Uterus (tissue), 4 donors: ENCODE results near the gene CMTR2. TPM values are rescaled to one million over a fixed set of nuclear protein-coding genes. Genes with fewer than 3 reads are reported as not detected.

Source experiments
- DNase-seq, 2 donors: peaks; one replicate each; pipeline ENCODE4 v3.0.0-alpha.2; 2019 to 2020
- H3K27ac ChIP-seq, 2 donors: fragments of 200-600 bp; sonication (generic); 1 replicate in 1 of 2; 2 replicates in 1 of 2; pipeline ENCODE4 v1.5.1; 2016 to 2018
- H3K27me3 ChIP-seq, 2 donors: fragments of 200-600 bp; sonication (generic); one replicate each; pipeline ENCODE4 v1.5.1; 2018 to 2019; ENCODE audit warnings: control low read depth in 1 of 2
- H3K36me3 ChIP-seq, 2 donors: fragments of 200-600 bp; sonication (generic); one replicate each; pipeline ENCODE4 v1.5.1; 2019; ENCODE audit warnings: control low read depth in 1 of 2
- H3K4me1 ChIP-seq, 2 donors: fragments of 200-600 bp; sonication (generic); one replicate each; pipeline ENCODE4 v1.5.1; 2018 to 2019; ENCODE audit warnings: control low read depth in 1 of 2
- H3K4me3 ChIP-seq, 2 donors: fragments of 200-600 bp; sonication (generic); 1 replicate in 1 of 2; 2 replicates in 1 of 2; pipeline ENCODE4 v1.5.1; 2018 to 2019; ENCODE audit warnings: mild to moderate bottlenecking in 1 of 2
- H3K9me3 ChIP-seq, 2 donors: fragments of 200-600 bp; sonication (generic); one replicate each; pipeline ENCODE4 v1.5.1; 2019; ENCODE audit warnings: control low read depth in 1 of 2
- POLR2A ChIP-seq, 2 donors: fragments of 450-650 bp; IDR thresholded peaks; one replicate each; pipeline ENCODE4 v1.6.1; 2016; ENCODE audit warnings: antibody characterized with exemption in 2 of 2, mild to moderate bottlenecking in 1 of 2, moderate library complexity in 1 of 2
- intact Hi-C: fragments of 100-400 bp; cut with DNase I; formaldehyde crosslinking; loops from one replicate; pipeline ENCODE4 v1.15.1; 2023; ENCODE audit warnings: low total_unique reads
- total RNA-seq, 4 donors: library from RNA; depleted of rRNA in 3 of 4; stranded (reverse); fragments of >200 nt in 3 of 4; gene quantifications; one replicate each; pipeline versions ENCODE4 v1.1.0 to v1.2.4, GENCODE V29; 2014 to 2023
- TF ChIP-seq, protein P1 (sequence below), 4 experiments: fragments of 200-600 bp in 2 of 4; fragments of 450-650 bp in 2 of 4; sonication (generic) in 2 of 4; IDR thresholded peaks; one replicate each; pipeline ENCODE4 v1.5.1; 2016 to 2019; ENCODE audit warnings: antibody characterized with exemption in 4 of 4, mild to moderate bottlenecking in 2 of 4, moderate library complexity in 1 of 4
- donor health status: DM: yes; HTN: yes; CAD: no.

Gene CMTR2, protein sequence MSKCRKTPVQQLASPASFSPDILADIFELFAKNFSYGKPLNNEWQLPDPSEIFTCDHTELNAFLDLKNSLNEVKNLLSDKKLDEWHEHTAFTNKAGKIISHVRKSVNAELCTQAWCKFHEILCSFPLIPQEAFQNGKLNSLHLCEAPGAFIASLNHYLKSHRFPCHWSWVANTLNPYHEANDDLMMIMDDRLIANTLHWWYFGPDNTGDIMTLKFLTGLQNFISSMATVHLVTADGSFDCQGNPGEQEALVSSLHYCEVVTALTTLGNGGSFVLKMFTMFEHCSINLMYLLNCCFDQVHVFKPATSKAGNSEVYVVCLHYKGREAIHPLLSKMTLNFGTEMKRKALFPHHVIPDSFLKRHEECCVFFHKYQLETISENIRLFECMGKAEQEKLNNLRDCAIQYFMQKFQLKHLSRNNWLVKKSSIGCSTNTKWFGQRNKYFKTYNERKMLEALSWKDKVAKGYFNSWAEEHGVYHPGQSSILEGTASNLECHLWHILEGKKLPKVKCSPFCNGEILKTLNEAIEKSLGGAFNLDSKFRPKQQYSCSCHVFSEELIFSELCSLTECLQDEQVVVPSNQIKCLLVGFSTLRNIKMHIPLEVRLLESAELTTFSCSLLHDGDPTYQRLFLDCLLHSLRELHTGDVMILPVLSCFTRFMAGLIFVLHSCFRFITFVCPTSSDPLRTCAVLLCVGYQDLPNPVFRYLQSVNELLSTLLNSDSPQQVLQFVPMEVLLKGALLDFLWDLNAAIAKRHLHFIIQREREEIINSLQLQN
- total RNA-seq, result 10 to 100 TPM; 12.0 to 79.6 (median 14.0) TPM

DNA sequence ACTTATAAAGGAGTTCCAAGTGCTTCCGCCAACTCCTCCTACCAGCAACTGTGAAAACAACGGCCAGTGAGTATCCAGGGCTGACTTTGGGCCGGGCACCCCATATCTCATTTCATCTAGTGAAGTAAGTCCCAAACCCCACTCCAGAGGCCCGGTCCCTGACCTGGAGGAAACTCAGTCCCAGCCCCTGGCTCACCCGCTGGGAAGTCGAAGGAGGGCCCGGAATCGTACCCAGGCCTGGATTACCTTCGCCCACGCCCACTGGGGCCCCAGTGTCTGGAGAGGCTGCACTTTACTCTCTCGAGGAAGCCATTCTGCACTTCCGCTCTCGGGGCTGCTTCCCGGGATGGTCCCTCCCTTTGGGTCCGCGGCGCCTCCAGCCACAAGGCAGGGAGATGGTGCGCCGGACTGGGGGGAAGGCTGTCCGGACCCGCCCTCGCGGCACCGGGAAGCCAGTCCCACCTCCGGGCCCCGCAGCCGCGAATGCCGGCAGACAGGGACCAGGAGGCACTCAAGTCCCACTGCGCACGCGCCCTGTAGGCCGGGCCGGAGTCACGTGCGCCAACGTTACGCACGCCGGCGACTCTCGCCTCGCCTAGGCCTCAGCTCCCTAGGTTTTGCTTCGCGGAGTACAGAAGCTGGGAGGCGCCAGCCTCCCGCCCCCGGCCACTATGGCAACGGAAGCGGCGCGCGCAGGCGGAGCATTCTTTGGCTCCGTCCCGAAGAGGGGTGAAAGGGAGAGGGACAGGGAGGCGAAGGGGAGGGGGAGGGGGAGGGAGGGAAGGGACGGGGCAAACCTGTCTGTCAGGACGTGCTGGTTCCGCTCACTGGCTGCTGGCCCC lies at the start of gene CMTR2:
CMTR2 (minus strand) TSS at position 513 of the 842 bp plus-strand sequence. CDS start 3,482 bp downstream, outside the sequence.
- H3K27me3 ChIP-seq, result no peaks in the 10 kb centered on the region
- TF ChIP-seq, protein P1, sequence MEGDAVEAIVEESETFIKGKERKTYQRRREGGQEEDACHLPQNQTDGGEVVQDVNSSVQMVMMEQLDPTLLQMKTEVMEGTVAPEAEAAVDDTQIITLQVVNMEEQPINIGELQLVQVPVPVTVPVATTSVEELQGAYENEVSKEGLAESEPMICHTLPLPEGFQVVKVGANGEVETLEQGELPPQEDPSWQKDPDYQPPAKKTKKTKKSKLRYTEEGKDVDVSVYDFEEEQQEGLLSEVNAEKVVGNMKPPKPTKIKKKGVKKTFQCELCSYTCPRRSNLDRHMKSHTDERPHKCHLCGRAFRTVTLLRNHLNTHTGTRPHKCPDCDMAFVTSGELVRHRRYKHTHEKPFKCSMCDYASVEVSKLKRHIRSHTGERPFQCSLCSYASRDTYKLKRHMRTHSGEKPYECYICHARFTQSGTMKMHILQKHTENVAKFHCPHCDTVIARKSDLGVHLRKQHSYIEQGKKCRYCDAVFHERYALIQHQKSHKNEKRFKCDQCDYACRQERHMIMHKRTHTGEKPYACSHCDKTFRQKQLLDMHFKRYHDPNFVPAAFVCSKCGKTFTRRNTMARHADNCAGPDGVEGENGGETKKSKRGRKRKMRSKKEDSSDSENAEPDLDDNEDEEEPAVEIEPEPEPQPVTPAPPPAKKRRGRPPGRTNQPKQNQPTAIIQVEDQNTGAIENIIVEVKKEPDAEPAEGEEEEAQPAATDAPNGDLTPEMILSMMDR (IDR thresholded peaks at IDR 0.05), result peak in 3 of 4 experiments; percentile 10 to 29 (median 16)
- TF ChIP-seq POLR2A (IDR thresholded peaks at IDR 0.05), result peak in 1 of 2 donors; percentile 84
- no peaks in the 10 kb centered on the region for H3K36me3 ChIP-seq
- H3K9me3 ChIP-seq, result no peaks in the 10 kb centered on the region
- DNase-seq, result peak; percentile 92 to 93
- no peaks in the 10 kb centered on the region for H3K4me1 ChIP-seq
- peak within 1 kb of the TSS; percentile 76 to 89 for H3K27ac ChIP-seq
- intact Hi-C loops, result no loop called here
- H3K4me3 ChIP-seq, result peak within 1 kb of the TSS; percentile 70 to 78

DNA sequence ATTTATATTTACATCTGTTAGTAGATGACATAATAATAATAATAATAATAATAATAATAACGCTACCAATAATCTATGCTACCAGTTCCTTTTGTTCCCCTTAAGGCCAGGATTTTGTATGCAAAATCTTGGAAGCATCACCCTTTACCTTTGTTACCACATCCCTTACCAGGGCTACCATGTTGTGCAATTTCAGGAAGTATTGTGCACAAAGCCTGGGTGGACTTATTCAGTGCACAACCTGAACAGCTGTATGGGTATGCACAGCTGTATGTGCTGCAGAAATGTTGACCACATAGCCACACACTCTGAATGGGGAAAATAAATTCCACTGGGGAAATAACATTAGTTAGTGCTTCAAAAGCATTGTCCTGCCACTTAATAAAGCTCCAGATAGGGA lies 49.4 kb upstream of the CMTR2 start:
- Histone ChIP-seq H3K27me3 (no peaks in the 10 kb centered on the region), H3K36me3 (no peaks in the 10 kb centered on the region), H3K9me3 (no peaks in the 10 kb centered on the region), H3K4me3 (no peak overlapping the region), H3K27ac (no peak overlapping the region), H3K4me1 (no peaks in the 10 kb centered on the region)
- no peak for TF ChIP-seq POLR2A (IDR thresholded peaks at IDR 0.05)
- TF ChIP-seq, protein P1 (IDR thresholded peaks at IDR 0.05), result no peak
- no peak for DNase-seq
- intact Hi-C loops, result no loop called here

GRCh38 chr16:71338193-71338592 lies 49.0 kb upstream of the CMTR2 start:
- intact Hi-C loops, result no loop called here
- Histone ChIP-seq H3K4me1 (no peaks in the 10 kb centered on the region), H3K27ac (no peak overlapping the region), H3K36me3 (no peaks in the 10 kb centered on the region), H3K27me3 (no peaks in the 10 kb centered on the region), H3K4me3 (no peak overlapping the region), H3K9me3 (no peaks in the 10 kb centered on the region)
- TF ChIP-seq, protein P1 (IDR thresholded peaks at IDR 0.05), result no peak
- no peak for TF ChIP-seq POLR2A (IDR thresholded peaks at IDR 0.05)
- DNase-seq, result no peak

DNA sequence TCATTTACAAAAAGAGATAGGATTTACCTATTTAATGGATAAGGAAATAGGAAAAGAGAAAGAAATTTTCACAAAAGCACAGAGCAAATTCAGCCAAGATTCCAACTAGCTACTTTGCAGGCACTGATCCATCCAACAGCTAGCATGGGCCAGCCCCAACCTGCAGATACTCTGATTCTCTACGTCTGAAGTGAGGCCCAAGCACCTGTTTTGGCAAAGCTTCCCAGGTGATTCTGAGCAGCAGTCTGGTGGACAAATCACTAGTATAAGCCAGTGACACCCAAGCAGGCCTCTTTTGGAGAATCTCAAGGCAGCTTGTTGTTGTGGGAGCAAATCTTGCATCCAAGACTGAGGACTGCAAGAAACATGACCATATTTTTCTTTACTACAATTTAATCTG lies 48.4 kb upstream of the CMTR2 start:
- TF ChIP-seq, protein P1 (IDR thresholded peaks at IDR 0.05), result no peak
- no peak for TF ChIP-seq POLR2A (IDR thresholded peaks at IDR 0.05)
- intact Hi-C loops, result no loop called here
- no peak for DNase-seq
- Histone ChIP-seq H3K36me3 (no peaks in the 10 kb centered on the region), H3K27me3 (no peaks in the 10 kb centered on the region), H3K4me1 (no peaks in the 10 kb centered on the region), H3K9me3 (no peaks in the 10 kb centered on the region), H3K4me3 (no peak overlapping the region), H3K27ac (no peak overlapping the region)
